Sciatic nerve (tissue), 2 donors: ENCODE results near the gene SH2D2A. TPM values are rescaled to one million over a fixed set of nuclear protein-coding genes. Genes with fewer than 3 reads are reported as not detected.

ENCODE experiments used
- ATAC-seq: fragments of 200-7000 bp; cut with Tn5 transposase; one replicate; pipeline ENCODE4 v1.9.1; 2020; ENCODE audit warnings: mild to moderate bottlenecking, moderate library complexity
- DNase-seq: peaks from one replicate; pipeline ENCODE4 v3.0.0-alpha.2; 2020; ENCODE audit warnings: low spot score
- intact Hi-C: fragments of 100-400 bp; cut with DNase I; formaldehyde crosslinking; loops from one replicate; pipeline ENCODE4 v1.14.2; 2022
- total RNA-seq: library from RNA; stranded (reverse); fragmentation: NEBNext Ultra II Directional; extraction: Animal tissue kit (Norgen Biotek cat#: 25700); gene quantifications from one replicate; pipeline ENCODE4 v1.2.1, GENCODE V29; 2021
- donor health status: DM: no; HTN: no; CAD: no.
- donor health status: DM: no; HTN: no; CAD: no.

SH2D2A gene
- total RNA-seq = 1.6 TPM

GRCh38 chr1:156816561-156817328, at the start of gene SH2D2A:
Gene SH2D2A (minus strand): TSS chr1:156816848. CDS start chr1:156816708, 140 bp downstream.
- ATAC-seq = peak; percentile 27
- intact Hi-C loops = no loop called here
- peak; percentile 62 for DNase-seq

GRCh38 chr1:156865865-156866248, 49.2 kb upstream of the SH2D2A start:
- DNase-seq = no peak
- ATAC-seq = no peak
- intact Hi-C loops = loop anchor here (10.0 kb wide), 1 partner anchor 171 kb away; no protein-coding TSS in a partner anchor

- DNase-seq (no peak), ATAC-seq (no peak)
- intact Hi-C loops = loop anchor here (10.0 kb wide), 1 partner anchor 170 kb away; no protein-coding TSS in a partner anchor
These were observed 48.6 kb upstream of the SH2D2A start for GRCh38 chr1:156865258-156865657.

- intact Hi-C loops = loop anchor here (10.0 kb wide), 1 partner anchor 170 kb away; no protein-coding TSS in a partner anchor
- no peak for DNase-seq
- no peak for ATAC-seq
These were observed 48.1 kb upstream of the SH2D2A start for GRCh38 chr1:156864796-156865195.

- DNase-seq = no peak
- no peak for ATAC-seq
- intact Hi-C loops = loop anchor here (10.0 kb wide), 1 partner anchor 169 kb away; no protein-coding TSS in a partner anchor
These were observed 47.0 kb upstream of the SH2D2A start for GRCh38 chr1:156863631-156864030.

GRCh38 chr1:156862997-156863599, 46.5 kb upstream of the SH2D2A start:
- intact Hi-C loops = loop anchor here (10.0 kb wide), 1 partner anchor 168 kb away; no protein-coding TSS in a partner anchor
- DNase-seq (no peak), ATAC-seq (no peak)

GRCh38 chr1:156862584-156862983, 45.9 kb upstream of the SH2D2A start:
- ATAC-seq = no peak
- DNase-seq = no peak
- intact Hi-C loops = loop anchor here (10.0 kb wide), 1 partner anchor 168 kb away; no protein-coding TSS in a partner anchor

GRCh38 chr1:156860628-156861423, 44.2 kb upstream of the SH2D2A start, which contains the start of gene NTRK1:
Gene NTRK1 (plus strand): TSS chr1:156860865. CDS start chr1:156860935, 70 bp downstream.
- intact Hi-C loops = loop anchor here (10.0 kb wide), 1 partner anchor 166 kb away; no protein-coding TSS in a partner anchor
- DNase-seq = no peak
- peak; percentile 41 for ATAC-seq

- ATAC-seq (peak; percentile 84), DNase-seq (peak; percentile 75)
- intact Hi-C loops = loop anchor here (10.0 kb wide), 1 partner anchor 165 kb away; no protein-coding TSS in a partner anchor
These were observed 43.5 kb upstream of the SH2D2A start for GRCh38 chr1:156860113-156860627.

GRCh38 chr1:156859523-156860112, 43.0 kb upstream of the SH2D2A start:
- intact Hi-C loops = loop anchor here (10.0 kb wide), 1 partner anchor 165 kb away; no protein-coding TSS in a partner anchor
- ATAC-seq (peak; percentile 69), DNase-seq (no peak)

GRCh38 chr1:156858959-156859522, 42.4 kb upstream of the SH2D2A start, which contains the start of gene INSRR:
Gene INSRR (minus strand): TSS chr1:156859117. CDS start chr1:156858621, 496 bp downstream.
- DNase-seq = no peak
- intact Hi-C loops = no loop called here
- peak; percentile 5 for ATAC-seq

GRCh38 chr1:156858555-156858956, 41.9 kb upstream of the SH2D2A start:
- DNase-seq (no peak), ATAC-seq (no peak)
- intact Hi-C loops = no loop called here

GRCh38 chr1:156857532-156857931, 40.9 kb upstream of the SH2D2A start:
- DNase-seq (no peak), ATAC-seq (no peak)
- intact Hi-C loops = no loop called here

GRCh38 chr1:156856282-156856785, 39.7 kb upstream of the SH2D2A start:
- ATAC-seq (no peak), DNase-seq (no peak)
- intact Hi-C loops = no loop called here

GRCh38 chr1:156854634-156855033, 38.0 kb upstream of the SH2D2A start:
- ATAC-seq (no peak), DNase-seq (no peak)
- intact Hi-C loops = no loop called here

GRCh38 chr1:156853761-156854160, 37.1 kb upstream of the SH2D2A start:
- DNase-seq = no peak
- intact Hi-C loops = no loop called here
- no peak for ATAC-seq

- DNase-seq (peak; percentile 74), ATAC-seq (peak; percentile 77)
- intact Hi-C loops = no loop called here
These were observed 35.8 kb upstream of the SH2D2A start for GRCh38 chr1:156852418-156852874.
